Fibroblast of pulmonary artery (primary cell): ENCODE data around the gene NOS3.

Experiments
- DNase-seq: peaks from one replicate; pipeline ENCODE4 v3.0.0-alpha.2; 2010; ENCODE audit warnings: low read depth
- H3K4me3 ChIP-seq: replicated peaks from 2 replicates; pipeline ENCODE4 v1.5.1; 2011; ENCODE audit warnings: low read depth, mild to moderate bottlenecking, control low read depth, low read length, moderate library complexity
- TF ChIP-seq, protein P1 (sequence below): IDR thresholded peaks from 2 replicates; pipeline ENCODE4 v1.5.1; 2011; ENCODE audit warnings: mild to moderate bottlenecking, control low read depth, low read length, inconsistent platforms; ENCODE audit errors: missing control alignments

NOS3 gene

DNA sequence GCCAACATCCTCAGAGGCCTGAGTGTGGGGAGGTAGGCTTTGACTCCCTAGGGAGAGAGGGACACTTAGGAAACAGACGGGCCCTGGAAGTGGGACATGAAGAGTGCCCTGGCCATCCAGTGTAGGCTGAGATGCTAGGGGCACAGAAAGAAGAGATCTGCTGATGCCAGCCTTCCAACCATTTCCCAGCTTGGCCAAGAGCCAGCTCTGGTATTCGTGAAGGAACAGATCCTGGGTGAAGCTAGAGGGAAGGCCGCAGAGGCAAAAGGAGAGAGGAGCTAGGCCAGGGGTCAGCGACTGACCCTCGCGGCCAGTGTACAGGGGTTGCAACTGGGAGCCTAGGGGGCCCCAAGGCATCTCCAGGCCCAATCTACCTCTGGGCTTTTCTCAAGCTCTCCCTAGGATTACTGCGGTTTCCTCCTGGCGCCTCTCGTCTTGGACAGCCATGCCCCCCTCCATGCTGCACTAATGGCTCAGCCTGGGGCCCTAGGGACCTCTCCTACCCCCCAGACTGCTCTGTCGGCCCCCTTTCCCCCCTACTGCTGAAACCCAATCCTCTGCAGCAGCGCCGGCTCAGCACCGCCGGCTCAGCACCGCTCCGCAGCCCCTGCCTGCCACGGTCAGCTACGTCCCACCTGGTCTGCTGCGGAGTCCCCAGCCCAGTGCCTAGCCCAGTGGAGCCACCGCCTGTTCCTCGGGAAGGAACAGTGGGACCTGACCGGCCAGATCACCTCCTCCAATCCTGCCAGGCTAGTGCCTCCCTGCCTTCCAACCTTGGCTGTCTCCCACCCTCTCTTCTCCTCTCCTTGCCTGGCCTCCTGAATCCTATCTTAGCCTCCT, 57.4 kb downstream of the NOS3 start, which contains the start of gene ASIC3:
Gene ASIC3 (plus strand): TSS at position 556 of the 840 bp plus-strand sequence. CDS start 355 bp downstream, outside the sequence.
- no peak within 1 kb of the TSS for H3K4me3 ChIP-seq
- DNase-seq: no peak
- TF ChIP-seq, protein P1, sequence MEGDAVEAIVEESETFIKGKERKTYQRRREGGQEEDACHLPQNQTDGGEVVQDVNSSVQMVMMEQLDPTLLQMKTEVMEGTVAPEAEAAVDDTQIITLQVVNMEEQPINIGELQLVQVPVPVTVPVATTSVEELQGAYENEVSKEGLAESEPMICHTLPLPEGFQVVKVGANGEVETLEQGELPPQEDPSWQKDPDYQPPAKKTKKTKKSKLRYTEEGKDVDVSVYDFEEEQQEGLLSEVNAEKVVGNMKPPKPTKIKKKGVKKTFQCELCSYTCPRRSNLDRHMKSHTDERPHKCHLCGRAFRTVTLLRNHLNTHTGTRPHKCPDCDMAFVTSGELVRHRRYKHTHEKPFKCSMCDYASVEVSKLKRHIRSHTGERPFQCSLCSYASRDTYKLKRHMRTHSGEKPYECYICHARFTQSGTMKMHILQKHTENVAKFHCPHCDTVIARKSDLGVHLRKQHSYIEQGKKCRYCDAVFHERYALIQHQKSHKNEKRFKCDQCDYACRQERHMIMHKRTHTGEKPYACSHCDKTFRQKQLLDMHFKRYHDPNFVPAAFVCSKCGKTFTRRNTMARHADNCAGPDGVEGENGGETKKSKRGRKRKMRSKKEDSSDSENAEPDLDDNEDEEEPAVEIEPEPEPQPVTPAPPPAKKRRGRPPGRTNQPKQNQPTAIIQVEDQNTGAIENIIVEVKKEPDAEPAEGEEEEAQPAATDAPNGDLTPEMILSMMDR: no peak

DNA sequence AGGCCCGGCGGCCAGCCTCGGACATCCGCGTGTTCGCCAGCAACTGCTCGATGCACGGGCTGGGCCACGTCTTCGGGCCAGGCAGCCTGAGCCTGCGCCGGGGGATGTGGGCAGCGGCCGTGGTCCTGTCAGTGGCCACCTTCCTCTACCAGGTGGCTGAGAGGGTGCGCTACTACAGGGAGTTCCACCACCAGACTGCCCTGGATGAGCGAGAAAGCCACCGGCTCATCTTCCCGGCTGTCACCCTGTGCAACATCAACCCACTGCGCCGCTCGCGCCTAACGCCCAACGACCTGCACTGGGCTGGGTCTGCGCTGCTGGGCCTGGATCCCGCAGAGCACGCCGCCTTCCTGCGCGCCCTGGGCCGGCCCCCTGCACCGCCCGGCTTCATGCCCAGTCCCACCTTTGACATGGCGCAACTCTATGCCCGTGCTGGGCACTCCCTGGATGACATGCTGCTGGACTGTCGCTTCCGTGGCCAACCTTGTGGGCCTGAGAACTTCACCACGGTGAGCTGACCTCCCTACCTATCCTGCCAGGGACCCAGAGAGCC, 58.2 kb downstream of the NOS3 start:
- TF ChIP-seq, protein P1: no peak
- no peak overlapping the region for H3K4me3 ChIP-seq
- no peak for DNase-seq

DNA sequence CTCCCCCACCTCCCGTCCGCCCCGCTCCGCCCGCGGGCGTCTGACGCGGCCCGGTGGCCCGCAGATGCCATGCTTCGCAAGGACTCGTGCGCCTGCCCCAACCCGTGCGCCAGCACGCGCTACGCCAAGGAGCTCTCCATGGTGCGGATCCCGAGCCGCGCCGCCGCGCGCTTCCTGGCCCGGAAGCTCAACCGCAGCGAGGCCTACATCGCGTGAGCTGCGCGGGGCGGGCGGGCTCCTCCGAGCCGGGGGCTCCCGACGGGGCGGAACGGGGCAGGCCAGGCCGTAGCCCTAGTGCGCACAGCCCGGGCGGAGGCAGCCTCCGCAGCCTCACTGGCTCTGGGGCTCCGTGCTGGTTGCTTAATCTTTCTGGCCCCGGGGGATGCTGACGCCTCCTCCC, 60.3 kb downstream of the NOS3 start:
- H3K4me3 ChIP-seq: no peak overlapping the region
- TF ChIP-seq, protein P1: no peak
- DNase-seq: peak; percentile 77

DNA sequence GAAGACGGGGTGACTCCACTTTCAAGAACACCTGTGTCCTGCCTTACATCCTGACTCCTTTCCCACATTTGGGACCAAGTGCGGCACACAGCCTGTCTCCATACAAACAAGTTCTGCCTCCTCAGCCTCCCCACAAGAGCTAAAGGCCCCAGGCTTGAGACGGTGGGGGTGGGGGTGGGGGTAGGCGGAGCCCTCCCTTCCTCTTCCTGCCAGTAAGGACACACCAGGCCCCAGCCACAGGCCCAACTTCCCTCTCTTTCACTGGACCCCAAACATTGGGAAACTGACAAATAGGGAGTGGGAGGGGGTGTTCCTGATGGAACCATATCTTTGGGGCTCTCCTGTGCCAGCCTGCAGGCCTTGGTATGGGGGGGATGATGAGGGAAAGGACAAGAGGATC, 62.3 kb downstream of the NOS3 start:
- DNase-seq: no peak
- TF ChIP-seq, protein P1: no peak
- no peak overlapping the region for H3K4me3 ChIP-seq

DNA sequence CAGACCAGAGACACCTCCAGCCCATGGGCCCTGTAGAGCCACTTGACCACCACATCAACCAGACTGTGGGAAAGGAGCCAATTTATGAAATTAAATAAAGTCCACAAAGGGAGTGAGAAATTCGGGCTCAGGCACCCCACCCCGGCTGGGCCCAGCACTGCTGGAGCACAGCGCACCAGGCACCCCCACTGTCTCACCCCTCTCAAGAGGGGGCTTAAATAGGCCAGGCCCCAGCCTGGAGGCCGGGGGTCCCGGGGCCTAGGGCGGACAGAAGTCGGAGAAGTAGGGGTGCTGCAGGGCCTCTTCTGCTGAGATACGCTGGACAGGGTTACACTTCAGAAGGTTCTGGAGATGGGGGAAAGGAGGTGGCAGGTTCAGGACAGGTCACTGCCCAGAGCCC, 62.9 kb downstream of the NOS3 start:
- TF ChIP-seq, protein P1: no peak
- H3K4me3 ChIP-seq: no peak overlapping the region
- DNase-seq: no peak

DNA sequence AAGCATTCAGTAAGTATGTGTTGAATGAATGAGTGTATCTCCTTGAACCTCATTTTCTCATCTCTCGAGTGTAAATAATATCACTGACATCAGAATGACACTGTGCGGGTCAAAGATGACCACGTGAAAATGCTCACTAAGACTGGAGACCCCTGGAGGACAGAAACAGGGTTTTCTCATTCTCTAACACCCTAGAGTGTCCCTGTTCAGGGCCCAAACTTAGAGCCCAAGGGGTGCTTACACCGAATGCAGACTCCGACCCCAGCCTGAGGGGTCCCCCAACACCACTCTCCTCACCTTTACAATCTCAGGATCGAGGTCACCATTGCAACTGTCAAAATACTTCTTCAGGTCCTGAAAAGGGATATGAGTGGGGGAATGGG, 65.5 kb downstream of the NOS3 start:
- TF ChIP-seq, protein P1: no peak
- no peak for DNase-seq
- H3K4me3 ChIP-seq: no peak overlapping the region
